ENCODE data around the gene GLUD1.
"Not testable (repeated sequence)": the region's sequence is repeated elsewhere in the genome, so short reads cannot be mapped to it uniquely, and the experiment has no call there.

GRCh38 chr10:87118122-87118521 is 23.5 kb upstream of the GLUD1 start:
- not testable (repeated sequence) for TF ChIP-seq CTCF (tag by site-specific recombination; IDR thresholded peaks at IDR 0.05); ZNF610 (tag by site-specific recombination; IDR thresholded peaks at IDR 0.05; ENCODE audit: borderline replicate concordance); ZFHX2 (tag by site-specific recombination; conservative IDR thresholded peaks at IDR 0.05); ZNF830 (tag by site-specific recombination; IDR thresholded peaks at IDR 0.05; ENCODE audit: low read depth)
